ENCODE measurements around the gene KCNH2.

Gene KCNH2

GRCh38 chr7:150961510-150962289 lies 16.4 kb downstream of the KCNH2 start:
- DNase-seq: no peak

DNA sequence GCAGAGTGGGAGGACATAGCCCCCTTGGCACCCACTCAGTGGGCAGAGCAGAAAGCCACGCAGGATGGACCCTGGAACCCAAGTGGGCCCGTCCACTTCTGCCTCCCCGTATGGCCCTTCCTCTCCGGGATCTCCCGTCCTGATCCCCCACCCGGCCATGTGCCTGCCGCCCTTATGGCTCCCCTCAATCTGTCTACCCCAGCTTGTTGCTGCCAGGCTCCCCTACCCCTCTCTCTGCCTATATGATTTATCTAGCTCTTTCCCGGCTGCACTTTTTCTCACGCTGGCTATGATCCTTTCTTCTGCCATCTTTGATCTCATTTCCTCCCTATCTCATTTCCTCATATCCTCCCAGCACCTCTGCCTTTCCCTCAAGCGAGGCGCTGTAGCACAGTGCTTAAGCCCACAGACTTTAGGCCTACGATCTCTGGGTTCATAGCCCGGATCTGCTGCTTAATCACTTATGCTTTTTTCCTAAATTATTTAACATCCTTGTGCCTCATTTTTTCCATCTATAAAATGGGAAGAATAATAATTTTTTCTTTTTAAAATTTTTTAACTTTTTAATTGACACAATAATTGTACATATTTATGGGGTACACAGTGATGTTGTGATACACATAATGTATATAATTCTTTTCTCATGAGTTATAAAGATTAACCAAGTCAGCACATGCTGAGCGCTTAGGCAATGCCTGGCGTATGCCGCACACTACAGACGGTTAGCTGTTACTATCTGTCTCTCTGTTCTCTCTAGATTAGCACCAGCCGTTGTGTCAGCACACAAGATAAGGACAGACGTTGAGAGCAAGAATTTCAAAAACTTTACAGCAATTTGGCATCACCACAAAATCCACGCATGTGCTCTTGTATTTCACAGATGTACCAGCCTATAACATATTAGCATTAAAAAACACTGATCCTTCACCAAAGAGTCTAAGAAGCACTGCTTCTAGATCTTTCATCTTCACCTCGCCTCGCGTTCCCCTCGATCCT lies 18.1 kb downstream of the KCNH2 start:
- DNase-seq: no peak

- no peak for DNase-seq
Measured at GRCh38 chr7:150959081-150959480, 19.0 kb downstream of the KCNH2 start.

DNA sequence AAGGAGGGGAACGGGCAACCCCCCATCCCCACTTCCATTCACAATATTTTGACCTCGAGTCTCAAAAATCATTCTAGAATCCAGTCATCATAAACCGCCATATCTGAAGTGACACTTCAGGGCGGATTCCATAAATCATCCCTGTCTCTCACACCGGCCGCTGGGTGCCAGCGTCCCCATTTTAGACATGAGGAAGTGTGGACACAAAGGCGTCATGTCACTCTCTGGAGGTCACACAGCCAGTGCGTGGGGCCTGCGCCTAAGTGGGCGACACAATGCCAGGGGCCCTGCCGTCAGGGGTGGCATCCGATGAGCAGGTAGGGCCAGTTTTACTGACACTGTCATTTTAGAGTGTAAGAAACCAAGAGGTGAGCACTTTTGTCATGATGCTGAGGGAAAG lies 19.5 kb downstream of the KCNH2 start:
- DNase-seq: no peak

DNA sequence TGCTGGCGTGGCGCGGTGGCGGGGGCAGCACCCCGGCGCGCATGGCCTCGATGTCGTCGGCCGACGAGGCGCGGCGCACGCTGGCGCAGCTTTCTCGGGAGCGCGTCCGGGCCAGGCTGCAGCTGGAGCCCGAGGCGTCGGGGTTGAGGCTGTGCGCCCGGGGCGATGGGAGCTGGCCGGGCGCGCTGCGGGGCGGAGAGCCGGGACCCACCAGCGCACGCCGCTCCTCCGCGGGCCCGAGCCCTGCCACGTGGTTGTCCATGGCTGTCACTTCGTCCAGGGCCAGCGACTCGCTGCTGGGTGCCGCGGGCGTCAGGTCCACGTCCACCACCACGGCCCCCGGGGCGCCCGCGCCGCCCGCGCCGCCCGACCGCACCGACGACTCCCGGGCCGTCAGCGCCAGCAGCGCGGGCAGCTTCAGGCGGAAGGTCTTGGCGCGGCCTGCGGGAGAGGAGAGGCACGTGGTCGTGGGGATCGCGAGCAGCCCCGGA lies 20.0 kb downstream of the KCNH2 start:
- DNase-seq: no peak

DNA sequence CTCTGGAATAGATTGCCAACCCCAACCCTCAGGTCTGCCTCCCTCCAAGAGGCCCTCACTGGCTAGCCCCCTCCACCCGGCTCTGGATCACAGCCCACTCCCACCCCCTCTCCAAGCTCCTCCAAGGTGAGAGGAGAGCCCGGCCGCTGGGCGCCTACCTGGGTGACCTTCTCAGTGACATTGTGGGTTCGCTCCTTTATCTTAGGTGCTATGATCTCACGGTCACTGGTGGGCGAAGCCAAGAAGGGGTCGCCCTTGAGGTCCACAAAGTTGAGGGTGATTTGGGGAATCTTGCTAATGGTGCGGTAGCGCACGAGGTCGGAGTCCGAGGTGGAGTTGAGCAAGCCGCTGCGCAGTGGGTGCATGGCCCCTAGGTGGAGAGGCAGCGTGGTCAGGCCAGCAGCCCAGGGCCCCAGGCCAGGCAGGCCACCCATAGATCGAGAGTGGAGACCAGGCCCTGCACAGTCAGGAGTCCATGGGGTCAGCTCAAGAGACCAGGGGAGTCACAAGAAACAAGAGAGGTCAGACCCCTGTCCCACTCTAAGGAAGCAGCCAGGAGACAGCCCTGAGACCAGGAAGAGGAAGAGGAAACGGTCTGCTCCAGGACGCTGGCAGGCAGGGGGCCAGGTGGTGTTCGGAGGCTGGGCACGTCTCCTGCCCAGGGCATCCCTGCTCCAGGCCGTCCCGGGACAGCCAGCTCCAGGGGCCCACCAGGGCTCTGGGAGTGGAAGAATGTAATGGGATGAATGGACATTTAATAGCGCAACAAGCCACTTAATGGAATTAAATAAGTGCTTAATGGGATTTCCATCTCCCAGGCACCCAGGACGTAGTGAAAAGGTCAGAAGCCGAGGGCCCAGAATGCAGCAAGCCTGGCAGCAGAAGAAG lies 20.7 kb downstream of the KCNH2 start:
- no peak for DNase-seq

DNA sequence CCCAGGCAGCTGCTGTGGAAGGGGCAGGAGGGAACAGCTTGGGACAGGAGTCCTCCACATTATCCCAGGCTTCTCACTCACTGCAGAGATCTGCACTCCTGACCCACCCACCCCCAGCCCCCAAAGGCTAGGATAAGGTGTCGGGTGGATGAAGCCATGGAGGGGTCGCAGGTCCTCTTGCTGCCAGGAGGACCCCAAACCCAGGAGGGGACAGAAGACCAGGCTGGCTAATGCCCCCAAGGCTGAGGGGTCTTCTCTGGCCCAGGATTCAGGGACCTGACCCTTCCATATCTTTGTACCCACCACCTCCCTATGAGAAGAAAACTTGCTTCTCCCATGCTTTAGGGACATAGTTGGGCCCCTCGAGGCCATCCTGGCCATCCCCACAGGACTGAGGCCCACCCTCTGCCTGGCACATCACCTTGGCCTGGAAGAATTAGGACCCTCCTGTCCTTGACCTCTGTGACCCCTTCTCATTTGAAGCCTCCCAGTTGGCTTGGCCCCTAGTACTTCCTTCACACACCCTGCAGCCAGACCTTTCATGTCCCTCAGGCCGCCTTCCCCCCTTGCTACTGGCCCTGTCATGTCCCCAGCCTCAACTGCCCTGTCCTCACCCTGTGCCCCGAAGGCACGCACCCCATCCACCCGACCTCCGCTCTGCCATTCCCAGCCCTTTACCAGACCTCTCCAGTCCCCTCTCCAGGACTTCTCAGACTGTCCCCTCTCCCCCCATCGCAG lies 21.6 kb downstream of the KCNH2 start:
- DNase-seq: no peak

- peak in 19 of 58 donors; percentile 17 to 62 (median 35) for DNase-seq
Measured at GRCh38 chr7:150955519-150956394, 22.4 kb downstream of the KCNH2 start.

- DNase-seq: no peak
Measured at GRCh38 chr7:150954986-150955518, 23.1 kb downstream of the KCNH2 start.

DNA sequence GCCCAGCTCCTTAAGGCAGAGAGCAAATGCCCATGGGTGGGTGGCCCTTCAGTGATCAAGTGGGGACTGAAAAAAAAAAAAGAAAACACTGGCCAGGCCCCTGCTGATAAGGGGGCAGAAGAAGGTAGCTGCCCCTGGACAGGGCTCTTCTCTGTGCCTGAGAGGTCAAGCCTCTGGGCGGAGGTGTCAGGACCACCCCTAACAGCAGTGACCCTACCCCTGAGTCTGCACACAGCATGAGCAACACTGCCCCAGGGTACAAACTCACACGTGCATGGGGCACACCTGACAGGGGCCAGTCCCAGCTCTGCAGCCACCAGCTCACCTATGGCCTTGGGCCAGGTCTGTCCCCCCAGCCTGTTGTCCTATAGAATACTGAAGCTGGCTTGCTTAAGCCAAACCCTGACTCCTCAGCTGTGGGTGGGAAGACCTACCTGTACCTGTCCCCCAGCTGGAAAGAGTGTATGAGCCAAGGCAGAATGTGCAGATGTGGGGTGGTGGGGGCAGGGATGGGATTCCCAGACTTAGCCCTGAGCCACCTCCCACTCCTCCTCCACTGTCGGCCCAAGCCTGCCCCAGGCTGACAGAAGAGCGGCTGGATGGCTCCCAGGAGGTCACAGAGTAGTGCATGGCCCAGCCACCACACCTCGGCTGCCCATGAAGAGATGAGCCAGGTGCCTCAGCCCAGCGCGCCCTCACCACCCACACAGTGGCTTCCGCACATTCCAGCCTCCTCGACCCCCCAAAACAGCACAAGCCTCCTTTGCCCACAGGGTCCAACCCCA lies 23.7 kb downstream of the KCNH2 start:
- no peak for DNase-seq

- no peak for DNase-seq
Measured at GRCh38 chr7:150953061-150953997, 24.8 kb downstream of the KCNH2 start.

DNA sequence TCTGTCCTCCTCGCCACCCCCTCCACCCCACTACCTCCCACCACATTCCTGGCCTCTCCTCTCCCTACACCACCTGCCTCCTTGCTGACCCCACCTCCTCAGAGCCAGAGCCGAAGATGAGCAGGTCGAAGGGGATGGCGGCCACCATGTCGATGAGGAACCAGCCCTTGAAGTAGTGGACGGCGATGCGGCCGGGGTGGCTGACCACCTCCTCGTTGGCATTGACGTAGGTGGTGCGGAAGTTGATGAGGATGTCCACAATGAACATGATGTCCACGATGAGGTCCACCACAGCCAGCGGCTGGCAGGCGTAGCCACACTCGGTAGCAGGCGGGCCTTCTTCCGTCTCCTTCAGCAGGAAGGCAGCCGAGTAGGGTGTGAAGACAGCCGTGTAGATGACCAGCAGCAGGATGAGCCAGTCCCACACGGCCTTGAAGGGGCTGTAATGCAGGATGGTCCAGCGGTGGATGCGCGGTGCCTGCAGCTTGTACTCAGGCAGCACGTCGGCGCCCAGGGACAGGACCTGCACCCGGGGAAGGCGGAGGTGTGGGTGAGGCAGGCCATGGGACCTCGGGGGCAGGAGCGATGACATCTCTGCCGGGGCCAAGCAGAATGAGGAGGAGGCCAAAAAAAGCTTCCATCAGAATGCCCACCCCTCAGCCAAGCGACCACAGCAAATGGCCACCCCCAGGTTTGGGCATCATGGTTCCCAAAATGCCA lies 25.6 kb downstream of the KCNH2 start:
- no peak for DNase-seq

DNA sequence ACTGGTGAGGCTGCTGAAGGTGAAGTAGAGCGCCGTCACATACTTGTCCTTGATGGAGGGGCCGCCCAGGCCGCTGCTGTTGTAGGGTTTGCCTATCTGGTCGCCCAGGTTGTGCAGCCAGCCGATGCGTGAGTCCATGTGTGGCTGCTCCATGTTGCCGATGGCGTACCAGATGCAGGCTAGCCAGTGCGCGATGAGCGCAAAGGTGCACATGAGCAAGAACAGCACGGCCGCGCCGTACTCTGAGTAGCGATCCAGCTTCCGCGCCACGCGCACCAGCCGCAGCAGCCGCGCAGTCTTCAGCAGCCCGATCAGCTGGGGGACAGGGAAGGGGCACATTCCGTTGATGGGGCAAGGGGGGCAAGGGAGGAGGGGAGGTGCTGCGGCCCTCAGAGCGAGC lies 26.6 kb downstream of the KCNH2 start:
- no peak for DNase-seq

DNA sequence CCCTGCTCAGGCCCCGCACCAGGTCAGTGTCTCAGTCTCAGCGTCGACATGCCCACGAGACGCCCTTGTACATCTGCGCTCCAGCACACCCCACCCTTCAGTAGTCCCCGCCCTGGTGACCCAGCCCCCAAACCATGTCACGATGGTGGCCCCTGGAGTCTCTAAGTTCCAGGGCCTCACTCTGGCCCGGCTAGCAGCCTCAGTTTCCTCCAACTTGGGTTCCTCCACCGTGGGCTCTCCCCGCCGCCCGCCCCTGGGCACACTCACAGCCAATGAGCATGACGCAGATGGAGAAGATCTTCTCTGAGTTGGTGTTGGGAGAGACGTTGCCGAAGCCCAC lies 27.0 kb downstream of the KCNH2 start:
- no peak for DNase-seq

DNA sequence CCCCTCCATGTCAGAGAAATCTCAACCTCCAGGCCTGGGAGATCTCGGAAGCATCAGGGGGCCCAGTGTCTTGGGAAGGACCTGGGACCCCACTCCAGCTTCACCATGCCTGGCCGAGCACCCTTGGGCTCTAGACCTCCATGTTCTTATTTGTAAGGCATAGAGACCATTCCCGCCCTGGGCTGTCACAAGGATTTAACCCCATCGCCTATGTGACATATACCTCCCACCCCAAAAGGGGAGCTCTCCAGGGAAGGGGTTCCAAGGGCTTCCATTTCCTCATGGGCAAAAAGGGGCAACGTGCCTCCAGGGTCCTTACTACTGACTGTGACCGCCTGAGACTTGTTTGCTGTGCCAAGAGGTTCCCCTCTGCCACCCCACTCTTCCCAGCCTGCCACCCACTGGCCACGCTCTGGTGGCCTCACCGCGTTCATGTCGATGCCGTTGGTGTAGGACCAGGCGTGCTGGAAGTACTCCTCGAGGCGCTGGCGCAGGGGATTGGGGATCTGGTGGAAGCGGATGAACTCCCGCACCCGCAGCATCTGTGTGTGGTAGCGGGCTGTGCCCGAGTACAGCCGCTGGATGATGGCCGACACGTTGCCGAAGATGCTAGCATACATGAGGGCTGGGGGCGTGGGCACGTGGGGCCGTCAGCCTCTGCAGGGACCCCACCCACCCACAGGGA lies 27.5 kb downstream of the KCNH2 start:
- DNase-seq: no peak

DNA sequence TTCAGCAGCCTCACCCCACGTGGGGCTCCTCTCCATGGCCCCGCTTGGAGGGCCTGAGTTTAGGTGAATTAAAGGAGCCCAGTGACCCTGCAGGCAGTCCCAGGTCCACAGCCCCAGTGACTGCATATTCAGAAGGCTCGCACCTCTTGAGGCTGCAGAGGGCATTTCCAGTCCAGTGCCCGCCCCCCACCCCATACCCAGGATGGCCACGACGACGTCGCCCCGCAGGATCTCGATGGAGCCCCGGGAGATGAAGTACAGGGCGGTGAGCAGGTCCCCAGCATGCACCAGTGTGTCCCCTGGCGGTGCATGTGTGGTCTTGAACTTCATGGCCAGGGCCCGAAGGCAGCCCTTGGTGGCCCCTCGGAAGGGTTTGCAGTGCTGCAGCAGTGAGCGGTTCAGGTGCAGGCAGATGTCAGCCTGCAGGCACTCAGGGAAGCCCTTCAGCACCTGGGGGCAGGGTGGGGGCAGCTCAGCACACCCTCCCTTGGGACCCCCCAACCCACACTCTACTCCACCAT lies 28.1 kb downstream of the KCNH2 start:
- no peak for DNase-seq

All from anterior cingulate cortex (tissue), 58 donors.